HG02970 (cell line): ENCODE measurements around the gene SMARCC1.
"Not testable (repeated sequence)": the region's sequence is repeated elsewhere in the genome, so short reads cannot be mapped to it uniquely, and the experiment has no call there.

ENCODE experiments used
- ATAC-seq: cut with Tn5 transposase; IDR thresholded peaks from one replicate; pipeline ENCODE4 v1.9.1; 2021; ENCODE audit warnings: mild to moderate bottlenecking, moderate library complexity, moderate number of reproducible peaks; ENCODE audit not compliant: unreplicated experiment, low FRiP score

The SMARCC1 gene

DNA sequence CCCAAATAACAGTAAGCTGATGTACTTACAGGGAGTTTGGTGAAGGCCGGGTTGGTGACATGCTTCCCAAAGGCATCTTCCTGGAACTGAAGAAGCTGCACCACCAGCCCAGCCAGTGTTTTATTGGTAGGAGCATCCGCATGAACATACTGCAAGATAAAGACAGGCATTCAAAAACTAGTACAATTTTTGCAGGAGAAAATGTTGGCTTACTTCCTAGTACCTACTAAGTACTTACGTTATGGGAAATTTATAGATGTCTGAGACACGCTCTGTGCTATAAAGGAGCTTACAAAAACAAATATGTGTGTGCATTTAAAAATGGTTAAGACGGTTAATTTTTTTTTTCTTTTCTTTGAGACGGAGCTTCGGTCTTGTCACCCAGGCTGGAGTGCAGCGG lies 8.9 kb downstream of the SMARCC1 start:
- no peak for ATAC-seq

DNA sequence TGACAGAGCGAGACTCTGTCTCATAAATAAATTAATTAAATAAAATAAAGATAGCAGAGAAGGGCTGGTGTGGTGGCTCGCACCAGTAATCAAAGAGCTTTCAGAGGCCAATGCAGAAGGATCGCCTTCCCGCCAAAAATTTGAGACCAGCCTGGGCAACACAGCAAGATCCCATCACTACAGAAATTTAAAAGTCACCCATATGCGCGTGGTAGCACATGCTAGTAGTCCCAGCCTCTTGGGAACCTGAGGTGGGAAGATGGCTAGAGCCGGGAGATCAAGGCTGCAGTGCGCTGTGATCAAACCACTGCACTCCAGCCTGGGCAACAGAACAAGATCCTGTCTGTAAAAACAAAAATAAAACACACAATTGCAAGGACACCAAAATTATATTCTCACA lies 9.6 kb downstream of the SMARCC1 start:
- ATAC-seq: no peak

DNA sequence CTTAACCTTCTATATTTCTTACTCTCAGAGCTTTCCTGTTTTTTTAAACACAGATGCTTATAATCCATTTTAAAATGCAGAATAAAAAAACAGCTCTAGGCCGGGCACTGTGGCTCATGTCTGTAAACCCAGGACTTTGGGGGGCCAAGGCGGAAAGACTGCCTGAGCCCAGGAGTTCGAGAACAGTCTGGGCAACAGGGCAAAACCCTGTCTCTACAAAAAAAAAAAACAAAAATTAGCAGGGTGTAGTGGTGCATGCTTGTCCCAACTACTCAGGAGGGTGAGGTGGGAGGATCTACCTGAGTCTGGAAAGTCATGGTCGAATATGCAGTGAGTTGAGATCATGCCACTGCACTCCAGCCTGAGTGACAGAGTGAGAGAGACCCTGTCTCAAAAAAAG lies 15.5 kb downstream of the SMARCC1 start:
- no peak for ATAC-seq

DNA sequence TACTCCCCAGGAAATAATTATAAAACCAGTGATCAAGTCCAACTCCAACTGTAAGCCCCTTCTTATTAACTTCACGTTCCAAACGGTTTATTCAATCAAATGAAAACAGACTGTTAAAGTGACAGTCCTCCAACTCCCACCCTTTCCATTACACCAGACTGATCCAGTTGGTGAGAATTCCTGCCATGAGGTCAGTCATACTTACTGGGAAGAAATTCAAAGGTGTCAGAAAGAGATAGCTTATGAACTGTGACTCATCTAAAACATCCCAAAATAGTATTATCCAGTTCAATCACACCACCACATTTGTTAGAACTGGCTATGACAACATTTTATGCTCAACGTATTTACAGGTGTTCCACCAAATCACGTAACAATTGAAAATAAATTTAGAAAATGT lies 19.5 kb downstream of the SMARCC1 start:
- ATAC-seq: no peak

DNA sequence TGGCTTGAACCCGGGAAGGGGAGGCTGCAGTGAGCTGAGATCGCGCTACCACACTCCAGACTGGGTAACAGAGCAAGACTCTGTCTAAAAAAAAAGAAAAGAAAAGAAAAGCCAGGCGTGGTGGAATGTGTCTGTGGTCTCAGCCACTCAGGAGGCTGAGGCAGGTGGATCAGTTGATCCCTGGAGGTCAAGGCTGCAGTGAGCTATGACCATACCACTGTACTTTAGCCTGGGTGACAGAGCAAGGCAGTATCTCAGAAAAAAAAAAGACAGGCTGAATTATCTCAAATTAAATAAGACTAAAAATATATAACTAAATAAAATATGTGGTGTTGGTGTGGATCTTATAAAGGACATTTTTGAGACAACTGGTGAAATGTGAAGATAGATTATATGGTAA lies 20.6 kb downstream of the SMARCC1 start:
- no peak for ATAC-seq

DNA sequence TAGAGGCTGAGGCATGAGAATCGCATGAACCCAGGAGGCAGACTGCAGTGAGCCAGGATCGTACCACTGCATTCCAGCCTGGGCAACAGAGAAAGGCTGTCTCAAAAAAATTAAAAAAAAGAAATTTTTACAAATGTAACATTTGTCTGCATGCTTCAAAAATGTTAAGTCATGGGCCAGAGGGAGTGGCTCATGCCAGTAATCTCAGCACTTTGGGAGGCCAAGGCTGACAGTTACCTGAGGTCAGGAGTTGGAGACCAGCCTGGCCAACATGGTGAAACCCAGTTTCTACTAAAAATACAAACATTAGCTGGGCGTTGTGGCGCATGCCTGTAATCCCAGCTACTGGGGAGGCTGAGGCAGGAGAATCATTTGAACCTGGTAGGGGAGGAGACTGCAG lies 21.5 kb downstream of the SMARCC1 start:
- not testable (repeated sequence) for ATAC-seq

DNA sequence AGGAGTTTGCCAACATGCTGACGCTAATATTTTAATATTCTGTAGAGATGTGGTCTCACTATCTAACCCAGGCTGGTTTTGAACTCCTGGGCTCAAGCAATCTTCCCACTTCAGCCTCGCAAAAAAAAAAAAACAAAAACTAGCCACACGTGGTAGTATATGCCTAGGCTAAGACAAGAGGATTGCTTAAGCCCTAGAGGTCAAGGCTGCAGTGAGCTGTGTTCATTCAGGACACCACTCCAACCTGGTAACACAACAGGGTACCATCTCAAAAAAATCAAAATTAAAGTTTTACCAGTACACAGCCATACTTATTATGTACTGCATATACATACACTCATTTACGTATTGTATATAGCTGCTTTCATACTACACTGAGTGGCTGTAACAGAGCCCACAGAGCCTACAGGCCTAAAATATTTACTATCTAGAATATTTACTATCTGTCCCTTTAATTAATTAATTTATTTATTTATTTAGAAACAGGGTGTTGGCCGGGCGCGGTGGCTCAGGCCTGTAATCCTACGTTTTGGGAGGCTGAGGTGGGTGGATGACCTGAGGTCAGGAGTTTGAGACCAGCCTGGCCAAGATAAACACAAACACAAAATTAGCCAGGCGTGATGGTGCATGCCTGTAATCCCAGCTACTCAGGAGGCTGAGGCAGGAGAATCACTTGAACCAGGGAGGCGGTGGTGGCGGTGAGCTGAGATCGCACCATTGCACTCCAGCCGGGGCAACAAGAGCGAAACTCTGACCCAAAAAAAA lies 23.2 kb downstream of the SMARCC1 start:
- no peak for ATAC-seq

DNA sequence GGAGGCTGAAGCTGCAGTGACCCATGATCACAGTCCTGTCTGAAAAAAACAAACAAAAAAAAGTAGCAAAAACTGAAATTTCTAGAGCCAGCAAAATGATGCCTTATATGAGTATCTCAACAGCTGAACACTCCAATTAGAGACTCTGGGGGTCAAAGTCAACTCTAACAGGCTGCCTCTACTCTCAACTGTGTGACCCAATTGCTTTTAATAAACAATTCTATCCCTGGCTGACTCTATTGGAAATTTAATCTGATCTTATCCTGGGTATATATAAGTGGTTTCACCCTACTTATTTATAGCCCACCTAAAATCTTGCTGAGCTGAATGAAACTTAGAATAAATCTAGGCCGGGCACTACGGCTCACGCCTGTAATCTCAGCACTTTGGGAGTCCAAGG lies 29.0 kb downstream of the SMARCC1 start:
- ATAC-seq: no peak

DNA sequence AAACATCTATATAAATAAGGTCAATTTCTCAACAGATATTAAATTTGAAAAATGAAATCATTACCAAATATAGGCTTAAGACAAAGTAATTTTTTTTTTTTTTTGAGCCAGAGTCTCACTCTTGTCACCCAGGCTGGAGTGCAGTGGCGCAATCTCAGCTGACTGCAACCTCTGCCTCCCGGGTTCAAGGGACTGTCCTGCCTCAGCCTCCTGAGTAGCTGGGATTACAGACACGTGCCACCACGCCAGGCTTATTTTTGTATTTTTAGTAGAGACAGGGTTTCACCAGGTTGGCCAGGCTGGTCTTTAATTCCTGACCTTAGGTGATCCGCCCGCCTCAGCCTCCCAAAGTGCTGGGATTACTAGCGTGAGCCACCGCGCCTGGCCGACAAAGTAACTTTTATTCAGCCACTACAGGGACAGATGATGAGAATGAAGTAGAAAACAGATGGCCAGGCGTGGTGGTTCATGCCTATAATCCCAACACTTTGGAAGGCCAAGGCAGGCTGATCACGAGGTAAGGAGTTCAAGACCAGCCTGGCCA lies 30.8 kb downstream of the SMARCC1 start:
- ATAC-seq: not testable (repeated sequence)

DNA sequence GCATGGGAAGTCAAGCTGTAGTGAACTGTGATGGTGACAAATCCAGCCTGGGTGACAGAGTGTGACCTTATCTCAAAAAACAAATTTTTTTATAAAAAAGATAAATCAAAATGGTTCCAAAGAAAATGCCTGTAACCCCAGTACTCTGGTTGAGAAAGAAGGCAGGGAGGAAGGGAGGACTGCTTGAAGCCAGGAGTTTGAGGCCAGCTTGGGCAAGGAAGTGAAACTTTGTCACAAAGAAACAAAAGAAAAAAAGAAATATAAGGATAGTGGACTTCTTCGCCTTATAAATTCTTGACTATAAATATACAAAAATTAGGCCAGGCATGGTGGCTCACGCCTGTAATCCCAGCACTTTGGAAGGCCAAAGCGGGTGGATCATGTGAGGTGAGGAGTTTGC lies 34.1 kb downstream of the SMARCC1 start:
- ATAC-seq: no peak

DNA sequence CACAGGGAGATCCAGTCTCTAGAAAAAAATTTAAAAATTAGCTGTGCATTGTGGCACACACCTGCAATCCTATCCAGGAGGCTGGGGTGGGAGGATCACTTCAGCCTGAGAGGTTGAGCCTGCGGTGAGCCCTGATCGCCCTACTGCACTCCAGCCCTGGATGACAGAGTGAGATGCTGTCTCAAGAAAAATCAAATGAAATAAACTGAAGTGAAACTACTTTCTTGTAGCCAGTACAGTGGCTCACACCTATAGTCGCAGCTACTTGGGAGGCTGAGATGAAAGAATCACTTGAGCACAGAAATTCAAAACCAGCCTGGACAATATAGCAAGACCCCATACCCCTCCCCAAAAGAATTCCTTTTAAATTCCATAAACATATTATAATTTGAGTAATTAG lies 35.4 kb downstream of the SMARCC1 start:
- ATAC-seq: no peak

DNA sequence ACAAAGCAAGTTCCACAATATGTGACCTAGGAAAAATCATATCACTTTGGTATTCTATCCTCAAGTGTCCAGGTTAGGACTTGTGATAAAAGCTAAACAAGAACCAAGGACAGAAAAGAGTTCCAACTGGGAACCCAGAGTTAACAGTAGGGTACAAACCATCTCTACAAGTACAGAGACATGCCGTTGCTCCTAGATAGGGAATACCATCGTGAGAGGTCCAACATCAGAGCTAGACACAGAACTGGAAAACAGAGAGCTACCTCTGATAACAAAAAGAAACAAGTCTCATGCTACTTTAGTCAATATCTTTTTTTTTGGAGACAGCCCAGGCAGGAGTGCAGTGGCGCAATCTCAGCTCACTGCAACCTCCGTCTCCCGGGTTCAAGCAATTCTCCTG lies 37.8 kb downstream of the SMARCC1 start:
- no peak for ATAC-seq

DNA sequence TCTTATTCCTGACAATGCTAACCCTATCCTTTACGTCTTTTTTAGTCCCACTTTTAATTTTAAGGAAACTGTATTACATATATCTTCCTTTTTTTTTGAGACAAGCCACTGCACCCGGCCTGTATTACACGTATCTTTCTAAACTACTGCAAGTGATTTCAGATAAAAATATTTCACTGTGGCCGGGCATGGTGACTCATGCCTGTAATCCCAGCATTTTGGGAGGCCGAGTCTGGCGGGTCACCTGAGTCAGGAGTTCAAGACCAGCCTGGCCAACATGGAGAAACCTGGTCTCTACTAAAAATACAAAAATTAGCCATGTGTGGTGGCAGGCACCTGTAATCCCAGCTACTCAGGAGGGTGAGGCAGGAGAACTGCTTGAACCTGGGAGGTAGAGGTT lies 38.3 kb downstream of the SMARCC1 start:
- ATAC-seq: not testable (repeated sequence)

DNA sequence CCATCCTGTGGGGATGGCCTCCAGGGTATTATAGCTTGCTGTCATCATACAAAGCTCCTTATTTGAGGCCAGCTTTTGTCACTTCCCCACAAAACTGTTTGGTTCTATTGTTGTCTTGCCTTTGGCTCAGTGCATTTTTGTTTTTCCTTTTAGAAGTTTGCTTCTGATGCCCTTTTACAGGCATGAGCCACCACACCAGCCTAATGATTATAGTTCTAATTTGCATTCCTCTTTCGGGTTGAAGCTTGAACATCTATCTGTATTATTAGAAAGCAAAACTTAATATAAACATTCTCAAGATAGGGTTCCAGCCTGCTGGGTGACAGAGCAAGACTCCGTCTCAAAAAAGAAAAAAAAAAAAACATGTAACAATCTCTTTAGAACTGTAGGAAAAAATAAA lies 39.8 kb downstream of the SMARCC1 start:
- no peak for ATAC-seq

DNA sequence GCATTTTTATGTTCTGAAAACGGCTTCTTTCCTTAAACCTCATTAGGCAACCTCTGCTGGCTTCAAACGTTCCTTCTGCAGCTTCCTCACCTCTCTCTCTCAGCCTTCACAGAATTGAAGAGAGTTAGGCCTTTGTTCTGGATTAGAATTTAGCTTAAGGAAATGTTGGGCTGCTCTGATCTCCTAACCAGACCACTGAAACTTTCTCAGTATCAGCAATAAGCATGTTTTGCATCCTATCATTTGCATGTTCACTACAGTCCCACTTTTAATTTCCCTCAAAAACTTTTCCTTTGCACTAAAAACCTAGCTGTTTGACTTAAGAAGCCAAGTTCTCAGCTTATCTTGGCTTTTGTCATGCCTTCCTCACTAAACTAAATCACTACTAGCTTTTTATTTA lies 49.5 kb downstream of the SMARCC1 start:
- no peak for ATAC-seq

DNA sequence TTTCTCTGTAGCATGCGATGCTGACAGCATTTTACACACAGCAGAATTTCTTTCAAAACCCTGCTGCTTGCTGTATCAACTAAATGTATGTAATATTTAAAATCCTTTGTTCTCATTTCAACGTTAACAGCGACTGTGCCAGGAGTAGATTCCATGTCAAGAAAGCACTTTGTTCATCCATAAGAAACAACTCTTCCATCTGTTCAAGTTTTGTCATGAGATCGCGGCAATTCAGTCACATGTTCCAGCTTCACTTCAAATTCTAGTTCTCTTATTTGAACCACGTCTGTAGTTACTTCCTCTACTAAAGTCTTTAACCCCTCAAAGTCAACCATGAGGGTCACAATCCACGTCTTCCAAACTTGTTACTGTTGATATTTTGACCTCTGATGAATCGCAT lies 50.6 kb downstream of the SMARCC1 start:
- no peak for ATAC-seq

DNA sequence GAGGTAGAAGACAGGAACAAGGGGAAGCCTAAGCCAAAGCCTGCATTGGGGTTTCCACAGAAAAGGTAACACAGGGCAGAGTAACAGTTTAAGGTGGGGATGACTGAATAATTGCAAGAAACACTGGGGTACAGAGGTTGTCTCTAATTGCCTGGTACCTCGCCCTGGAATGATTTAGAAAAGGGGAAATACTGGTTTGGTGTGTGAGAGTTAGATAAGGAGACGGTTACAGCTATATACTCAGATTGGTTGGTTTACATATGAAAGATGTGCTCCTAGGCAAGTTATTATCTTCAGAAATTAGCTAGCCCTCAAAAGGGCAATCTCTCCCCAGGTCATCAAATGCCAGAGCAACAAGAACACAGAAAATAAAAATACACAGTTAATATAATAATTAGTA lies 58.8 kb downstream of the SMARCC1 start:
- ATAC-seq: no peak

DNA sequence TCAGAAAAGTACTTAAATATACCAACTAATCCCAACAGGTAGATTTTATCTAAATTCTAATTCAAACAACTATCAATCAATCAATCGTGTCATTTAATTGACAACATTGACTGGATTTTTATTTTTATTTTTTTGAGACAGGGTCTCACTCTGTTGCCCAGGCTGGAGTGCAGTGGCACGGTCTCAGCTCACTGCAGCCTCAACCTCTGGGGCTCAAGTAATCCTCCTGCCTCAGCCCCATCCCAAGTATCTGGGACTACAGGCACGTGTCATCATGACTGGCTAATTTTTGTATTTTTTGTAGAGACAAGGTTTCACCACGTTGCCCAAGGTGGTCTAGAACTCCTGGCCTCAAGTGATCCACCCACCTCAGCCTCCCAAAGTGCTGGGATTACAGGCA lies 64.2 kb downstream of the SMARCC1 start:
- ATAC-seq: not testable (repeated sequence)

DNA sequence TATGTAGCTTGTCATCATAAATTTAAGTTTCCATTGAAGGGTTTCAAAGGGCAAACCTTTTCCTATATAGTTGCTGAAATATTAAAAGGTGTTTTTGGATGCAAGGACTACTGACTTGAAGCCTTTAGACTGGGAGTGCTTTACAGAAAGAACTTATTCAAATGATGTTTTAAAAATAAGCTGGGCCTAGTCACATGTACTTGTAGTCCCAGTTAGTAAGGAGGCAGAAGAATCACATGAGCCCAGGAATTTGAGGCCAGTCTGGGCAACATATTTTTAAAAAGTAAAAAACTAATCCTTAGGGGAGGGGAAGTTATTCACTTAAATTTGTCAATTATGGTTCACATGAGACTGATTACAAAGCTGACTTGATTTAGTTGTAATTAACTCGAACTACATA lies 65.0 kb downstream of the SMARCC1 start:
- ATAC-seq: no peak

DNA sequence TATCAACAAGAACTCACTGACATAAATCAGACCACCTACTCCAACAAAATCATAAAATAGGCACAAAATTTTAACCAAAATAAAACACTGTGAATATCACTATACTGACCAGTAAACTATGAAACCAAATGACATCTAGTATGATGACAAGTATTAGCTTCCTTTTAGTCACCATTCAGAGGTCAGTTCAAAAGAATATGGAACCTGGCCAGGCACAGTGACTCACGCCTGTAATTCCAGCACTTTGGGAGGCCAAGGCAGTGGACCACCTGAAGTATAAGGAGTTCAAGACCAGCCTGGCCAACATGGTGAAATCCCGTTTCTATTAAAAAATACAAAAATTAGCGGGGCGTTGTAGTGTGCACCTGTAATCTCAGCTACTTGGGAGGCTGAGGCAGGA lies 65.8 kb downstream of the SMARCC1 start:
- ATAC-seq: no peak

DNA sequence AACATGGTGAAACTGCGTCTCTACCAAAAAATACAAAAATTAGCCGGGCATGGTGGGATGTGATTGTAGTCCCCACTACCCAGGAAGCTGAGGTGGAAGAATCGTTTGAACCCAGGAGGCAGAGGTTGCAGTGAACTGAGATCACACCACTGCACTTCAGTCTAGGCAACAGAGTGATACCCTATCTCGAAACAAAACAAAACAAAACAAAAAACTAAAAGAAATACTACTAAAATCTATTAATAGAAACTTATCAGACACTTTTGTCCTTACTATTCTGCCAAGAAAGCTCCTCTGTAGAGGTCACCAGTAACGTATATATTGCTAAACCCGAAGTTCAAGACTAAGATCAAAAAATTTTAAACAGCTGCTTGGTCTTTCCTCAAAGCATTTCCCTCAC lies 67.1 kb downstream of the SMARCC1 start:
- ATAC-seq: no peak

DNA sequence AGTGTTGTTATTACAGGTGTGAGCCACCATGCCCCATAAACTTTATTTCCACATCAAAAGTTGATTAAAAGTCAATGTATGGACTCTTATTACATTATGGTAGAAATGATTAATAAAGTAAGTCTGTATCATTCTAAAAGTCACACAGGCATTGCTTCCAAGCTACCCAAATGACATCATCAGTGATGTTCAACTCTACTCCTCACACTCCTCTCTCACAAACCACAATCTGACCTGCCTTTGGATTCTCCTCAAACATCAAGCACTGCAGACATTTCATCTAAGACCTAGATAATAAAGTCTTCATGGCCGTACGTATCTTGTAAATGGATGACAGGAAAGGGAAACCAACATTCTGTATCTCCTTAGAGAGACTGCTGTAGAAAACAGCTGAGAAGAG lies 68.0 kb downstream of the SMARCC1 start:
- ATAC-seq: no peak

DNA sequence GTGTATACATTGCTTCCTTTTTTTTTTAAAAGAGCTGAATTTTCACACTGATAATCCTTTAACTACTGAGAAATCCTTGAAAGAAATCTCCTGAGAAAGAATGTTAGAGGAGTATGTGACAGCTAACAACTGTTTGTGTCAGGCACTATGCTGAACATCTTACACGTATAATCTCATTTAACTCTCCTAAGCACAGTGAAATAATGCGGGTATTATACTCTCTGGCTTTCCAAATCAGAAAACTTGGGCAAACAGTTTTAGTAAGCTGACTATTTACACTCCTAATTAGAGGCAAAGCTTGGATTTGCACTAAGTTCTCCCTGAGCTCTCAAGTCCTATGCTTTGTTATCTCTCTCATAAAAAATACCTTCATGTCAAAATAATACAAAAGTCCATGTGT lies 69.3 kb downstream of the SMARCC1 start:
- ATAC-seq: no peak
